GM21447 (cell line): ENCODE data around the gene STON1.
"Not testable (repeated sequence)": the region's sequence is repeated elsewhere in the genome, so short reads cannot be mapped to it uniquely, and the experiment has no call there.

ENCODE experiments used
- ATAC-seq: cut with Tn5 transposase; IDR thresholded peaks from one replicate; pipeline ENCODE4 v1.9.1; 2021; ENCODE audit not compliant: unreplicated experiment

STON1 gene

GRCh38 chr2:48569433-48569832, 39.5 kb downstream of the STON1 start:
- no peak for ATAC-seq

GRCh38 chr2:48572816-48573215, 42.9 kb downstream of the STON1 start:
- ATAC-seq, result no peak

GRCh38 chr2:48574353-48575287, 44.7 kb downstream of the STON1 start:
- ATAC-seq, result no peak

- no peak for ATAC-seq
These were observed 48.4 kb downstream of the STON1 start for GRCh38 chr2:48578313-48578712.

GRCh38 chr2:48583961-48584360, 54.0 kb downstream of the STON1 start:
- ATAC-seq, result no peak

GRCh38 chr2:48584551-48584950, 54.6 kb downstream of the STON1 start:
- no peak for ATAC-seq

- no peak for ATAC-seq
These were observed 56.5 kb downstream of the STON1 start for GRCh38 chr2:48586433-48586832.

GRCh38 chr2:48587560-48587959, 57.6 kb downstream of the STON1 start:
- ATAC-seq, result no peak

GRCh38 chr2:48587961-48588360, 58.0 kb downstream of the STON1 start:
- ATAC-seq, result no peak

GRCh38 chr2:48588745-48589144, 58.8 kb downstream of the STON1 start:
- ATAC-seq, result no peak

- no peak for ATAC-seq
These were observed 59.3 kb downstream of the STON1 start for GRCh38 chr2:48589170-48589767.

- no peak for ATAC-seq
These were observed 60.1 kb downstream of the STON1 start for GRCh38 chr2:48590017-48590416.

- ATAC-seq, result no peak
These were observed 62.1 kb downstream of the STON1 start for GRCh38 chr2:48592067-48592466.

GRCh38 chr2:48596751-48597150, 66.8 kb downstream of the STON1 start:
- not testable (repeated sequence) for ATAC-seq

- no peak for ATAC-seq
These were observed 67.5 kb downstream of the STON1 start for GRCh38 chr2:48597492-48597891.

GRCh38 chr2:48600204-48600813, 70.4 kb downstream of the STON1 start:
- ATAC-seq, result no peak

GRCh38 chr2:48600917-48601316, 71.0 kb downstream of the STON1 start:
- no peak for ATAC-seq

GRCh38 chr2:48601349-48601748, 71.4 kb downstream of the STON1 start:
- peak; percentile 55 for ATAC-seq

GRCh38 chr2:48605482-48606175, 75.7 kb downstream of the STON1 start:
- ATAC-seq, result no peak

- ATAC-seq, result no peak
These were observed 77.5 kb downstream of the STON1 start for GRCh38 chr2:48607307-48608014.

GRCh38 chr2:48613211-48613610, 83.3 kb downstream of the STON1 start:
- no peak for ATAC-seq
